GM23338 (cell line): Measurements from ENCODE around the gene MYOZ2. TPM values are rescaled to one million over a fixed set of nuclear protein-coding genes. Genes with fewer than 3 reads are reported as not detected.

Experiments
- ATAC-seq: fragments of 200-7000 bp; cut with Tn5 transposase; 3 replicates; pipeline ENCODE4 v1.9.1; 2020
- DNase-seq: peaks from one replicate; pipeline ENCODE4 v3.0.0-alpha.2; 2015; ENCODE audit warnings: low spot score
- H2AFZ ChIP-seq: fragments of 200-600 bp; sonication (generic); 2 replicates; pipeline ENCODE4 v1.8.0; 2016; ENCODE audit warnings: antibody characterized with exemption, mild to moderate bottlenecking, moderate library complexity
- H3F3A ChIP-seq: fragments of 200-600 bp; sonication (generic); replicated peaks from 2 replicates; pipeline ENCODE4 v1.8.0; 2017; ENCODE audit warnings: antibody characterized with exemption, mixed run types, low read depth
- H3K27ac ChIP-seq: fragments of 200-600 bp; sonication (generic); 2 replicates; pipeline ENCODE4 v1.6.1; 2016; ENCODE audit warnings: low read depth
- H3K27me3 ChIP-seq: fragments of 200-600 bp; sonication (generic); 2 replicates; pipeline ENCODE4 v1.8.0; 2016; ENCODE audit warnings: mild to moderate bottlenecking, mixed run types, moderate library complexity; ENCODE audit not compliant: insufficient read depth
- H3K36me3 ChIP-seq: fragments of 200-600 bp; sonication (generic); 2 replicates; pipeline ENCODE4 v1.8.0; 2016; ENCODE audit warnings: mild to moderate bottlenecking; ENCODE audit not compliant: insufficient read depth
- H3K4me1 ChIP-seq: fragments of 200-600 bp; sonication (generic); 2 replicates; pipeline ENCODE4 v1.8.0; 2016; ENCODE audit warnings: mild to moderate bottlenecking, moderate library complexity; ENCODE audit not compliant: insufficient read depth
- H3K4me2 ChIP-seq: fragments of 200-600 bp; sonication (generic); 2 replicates; pipeline ENCODE4 v1.7.1; 2017; ENCODE audit warnings: mixed run types
- H3K4me3 ChIP-seq: fragments of 200-600 bp; sonication (generic); 2 replicates; pipeline ENCODE4 v1.6.1; 2016; ENCODE audit warnings: mixed run types
- H3K79me2 ChIP-seq: fragments of 200-600 bp; sonication (generic); replicated peaks from 2 replicates; pipeline ENCODE4 v1.8.0; 2017; ENCODE audit warnings: mild to moderate bottlenecking; ENCODE audit not compliant: insufficient read depth
- H3K9me2 ChIP-seq: fragments of 200-600 bp; sonication (generic); 2 replicates; pipeline ENCODE4 v1.8.0; 2017; ENCODE audit not compliant: insufficient read depth
- H4K20me1 ChIP-seq: fragments of 200-600 bp; sonication (generic); replicated peaks from 2 replicates; pipeline ENCODE4 v1.8.0; 2017; ENCODE audit warnings: mild to moderate bottlenecking; ENCODE audit not compliant: insufficient read depth
- H3K27ac Mint-ChIP-seq: 2 replicates; pipeline ENCODE4 v1.8.0; 2020; ENCODE audit warnings: inconsistent platforms, mild to moderate bottlenecking, moderate library complexity, mixed read lengths
- H3K27me3 Mint-ChIP-seq: 3 replicates; pipeline ENCODE4 v1.8.0; 2022; ENCODE audit warnings: low read depth, mild to moderate bottlenecking, moderate library complexity, mixed read lengths, inconsistent platforms; ENCODE audit not compliant: insufficient read depth, poor library complexity
- H3K36me3 Mint-ChIP-seq: 3 replicates; pipeline ENCODE4 v1.8.0; 2021; ENCODE audit warnings: low read depth, mild to moderate bottlenecking, inconsistent platforms, moderate library complexity, mixed read lengths
- H3K4me1 Mint-ChIP-seq: 3 replicates; pipeline ENCODE4 v1.8.0; 2020; ENCODE audit warnings: mild to moderate bottlenecking, inconsistent platforms, mixed read lengths
- H3K4me3 Mint-ChIP-seq: 3 replicates; pipeline ENCODE4 v1.8.0; 2021; ENCODE audit warnings: moderate library complexity, mild to moderate bottlenecking, inconsistent platforms, mixed read lengths
- H3K9me3 Mint-ChIP-seq: 3 replicates; pipeline ENCODE4 v1.8.0; 2020; ENCODE audit warnings: moderate library complexity, mild to moderate bottlenecking, inconsistent platforms, mixed read lengths
- CREB1 ChIP-seq: fragments of 250-450 bp; sonication (Bioruptor Pico); IDR thresholded peaks from 2 replicates; pipeline ENCODE4 v1.5.0; 2020; ENCODE audit warnings: low read depth, mild to moderate bottlenecking, moderate library complexity
- EZH2 ChIP-seq: fragments of 200-600 bp; sonication (generic); IDR thresholded peaks from one replicate; pipeline ENCODE4 v1.8.0; 2017; ENCODE audit warnings: antibody characterized with exemption, mild to moderate bottlenecking, low read depth; ENCODE audit not compliant: unreplicated experiment
- NANOG ChIP-seq: IDR thresholded peaks from 2 replicates; pipeline ENCODE4 v1.6.1; 2016; ENCODE audit warnings: antibody characterized with exemption, borderline replicate concordance
- POLR2AphosphoS5 ChIP-seq: IDR thresholded peaks from 2 replicates; pipeline ENCODE4 v1.6.1; 2016; ENCODE audit warnings: antibody characterized with exemption, low read depth
- STAT1 ChIP-seq: IDR thresholded peaks from one replicate; pipeline ENCODE4 v1.6.1; 2016; ENCODE audit warnings: antibody characterized with exemption; ENCODE audit not compliant: unreplicated experiment
- ZNF331 ChIP-seq: fragments of 250-450 bp; sonication (Bioruptor Pico); IDR thresholded peaks from 2 replicates; pipeline ENCODE4 v1.5.0; 2020; ENCODE audit warnings: low read depth, mild to moderate bottlenecking, moderate library complexity
- polyA plus RNA-seq: library from polyadenylated mRNA; unstranded; fragments of >200 nt; fragmentation: Nextera tagmentation; extraction: Ambion mirVana; gene quantifications from 2 replicates; pipeline ENCODE4 v1.2.1, GENCODE V29; 2016
- total RNA-seq: library from RNA; depleted of rRNA; stranded (reverse); fragments of >200 nt; shearing (Covaris generic); gene quantifications from 2 replicates; pipeline ENCODE4 v1.2.3, GENCODE V29; 2014
- TF ChIP-seq, protein P1 (sequence below), 2 experiments: fragments of 200-600 bp in 1 of 2; sonication (generic) in 1 of 2; conservative IDR thresholded peaks; 2 replicates each; pipeline versions ENCODE4 v1.5.1 to v1.6.1; 2016 to 2017; ENCODE audit warnings: antibody characterized with exemption in 2 of 2, low read depth in 2 of 2, mild to moderate bottlenecking in 2 of 2, moderate library complexity in 1 of 2
- TF ChIP-seq, protein P2 (sequence below): IDR thresholded peaks from 2 replicates; pipeline ENCODE4 v1.6.1; 2016; ENCODE audit warnings: antibody characterized with exemption
- TF ChIP-seq, protein P3 (sequence below): fragments of 250-450 bp; sonication (Bioruptor Pico); IDR thresholded peaks from 2 replicates; pipeline ENCODE4 v1.5.0; 2020; ENCODE audit warnings: mild to moderate bottlenecking, moderate library complexity

MYOZ2 gene
- total and polyA plus RNA-seq, 2 experiments from 2014 or later = not detected

DNA sequence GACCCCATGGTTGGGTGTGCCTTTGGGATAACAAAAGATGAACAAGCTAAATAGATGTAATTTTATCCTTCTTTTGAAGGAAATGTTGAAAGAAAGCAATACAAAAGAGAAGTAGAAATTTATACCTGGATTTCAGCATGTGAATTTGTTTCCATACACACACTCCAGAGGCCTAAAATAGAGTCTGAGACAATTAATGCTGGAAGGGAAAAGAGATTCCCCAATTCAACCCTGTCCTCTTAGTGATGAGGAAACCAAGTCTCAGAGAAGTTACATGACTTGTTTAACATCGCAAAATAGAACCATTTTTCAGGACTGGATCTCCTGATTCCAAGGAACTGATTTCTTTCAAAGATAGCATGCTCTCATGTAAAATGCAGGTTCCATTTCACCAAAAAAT is 37.3 kb upstream of the MYOZ2 start:
- Mint-ChIP-seq H3K4me3 (no peak overlapping the region), H3K27ac (no peak overlapping the region), H3K36me3 (no peaks in the 10 kb centered on the region), H3K27me3 (peaks cover 2% of the 10 kb centered on the region), H3K4me1 (peaks cover 11% of the 10 kb centered on the region; the same call in 2 of the 3 replicates), H3K9me3 (no peaks in the 10 kb centered on the region; the same call in 2 of the 3 replicates)
- H4K20me1 ChIP-seq = no peaks in the 10 kb centered on the region
- peaks cover 7% of the 10 kb centered on the region; the same call in 1 of the 2 replicates for H3K9me2 ChIP-seq
- no peak overlapping the region for H3K27ac ChIP-seq
- no peaks in the 10 kb centered on the region for H3K79me2 ChIP-seq
- no peak overlapping the region for H2AFZ ChIP-seq
- DNase-seq (no peak), ATAC-seq (no peak)
- H3K4me3 ChIP-seq = no peak overlapping the region
- no peaks in the 10 kb centered on the region for H3K36me3 ChIP-seq
- TF ChIP-seq CREB1 (CRISPR knock-in tag) (no peak), ZNF331 (CRISPR knock-in tag) (no peak), STAT1 (no peak), POLR2AphosphoS5 (no peak), EZH2 (no peak), NANOG (no peak)
- TF ChIP-seq, protein P1, sequence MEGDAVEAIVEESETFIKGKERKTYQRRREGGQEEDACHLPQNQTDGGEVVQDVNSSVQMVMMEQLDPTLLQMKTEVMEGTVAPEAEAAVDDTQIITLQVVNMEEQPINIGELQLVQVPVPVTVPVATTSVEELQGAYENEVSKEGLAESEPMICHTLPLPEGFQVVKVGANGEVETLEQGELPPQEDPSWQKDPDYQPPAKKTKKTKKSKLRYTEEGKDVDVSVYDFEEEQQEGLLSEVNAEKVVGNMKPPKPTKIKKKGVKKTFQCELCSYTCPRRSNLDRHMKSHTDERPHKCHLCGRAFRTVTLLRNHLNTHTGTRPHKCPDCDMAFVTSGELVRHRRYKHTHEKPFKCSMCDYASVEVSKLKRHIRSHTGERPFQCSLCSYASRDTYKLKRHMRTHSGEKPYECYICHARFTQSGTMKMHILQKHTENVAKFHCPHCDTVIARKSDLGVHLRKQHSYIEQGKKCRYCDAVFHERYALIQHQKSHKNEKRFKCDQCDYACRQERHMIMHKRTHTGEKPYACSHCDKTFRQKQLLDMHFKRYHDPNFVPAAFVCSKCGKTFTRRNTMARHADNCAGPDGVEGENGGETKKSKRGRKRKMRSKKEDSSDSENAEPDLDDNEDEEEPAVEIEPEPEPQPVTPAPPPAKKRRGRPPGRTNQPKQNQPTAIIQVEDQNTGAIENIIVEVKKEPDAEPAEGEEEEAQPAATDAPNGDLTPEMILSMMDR (conservative IDR thresholded peaks at IDR 0.05; ENCODE audit: low read depth in 2 of 2) = no peak
- TF ChIP-seq, protein P2, sequence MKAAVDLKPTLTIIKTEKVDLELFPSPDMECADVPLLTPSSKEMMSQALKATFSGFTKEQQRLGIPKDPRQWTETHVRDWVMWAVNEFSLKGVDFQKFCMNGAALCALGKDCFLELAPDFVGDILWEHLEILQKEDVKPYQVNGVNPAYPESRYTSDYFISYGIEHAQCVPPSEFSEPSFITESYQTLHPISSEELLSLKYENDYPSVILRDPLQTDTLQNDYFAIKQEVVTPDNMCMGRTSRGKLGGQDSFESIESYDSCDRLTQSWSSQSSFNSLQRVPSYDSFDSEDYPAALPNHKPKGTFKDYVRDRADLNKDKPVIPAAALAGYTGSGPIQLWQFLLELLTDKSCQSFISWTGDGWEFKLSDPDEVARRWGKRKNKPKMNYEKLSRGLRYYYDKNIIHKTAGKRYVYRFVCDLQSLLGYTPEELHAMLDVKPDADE = no peak
- TF ChIP-seq, protein P3, sequence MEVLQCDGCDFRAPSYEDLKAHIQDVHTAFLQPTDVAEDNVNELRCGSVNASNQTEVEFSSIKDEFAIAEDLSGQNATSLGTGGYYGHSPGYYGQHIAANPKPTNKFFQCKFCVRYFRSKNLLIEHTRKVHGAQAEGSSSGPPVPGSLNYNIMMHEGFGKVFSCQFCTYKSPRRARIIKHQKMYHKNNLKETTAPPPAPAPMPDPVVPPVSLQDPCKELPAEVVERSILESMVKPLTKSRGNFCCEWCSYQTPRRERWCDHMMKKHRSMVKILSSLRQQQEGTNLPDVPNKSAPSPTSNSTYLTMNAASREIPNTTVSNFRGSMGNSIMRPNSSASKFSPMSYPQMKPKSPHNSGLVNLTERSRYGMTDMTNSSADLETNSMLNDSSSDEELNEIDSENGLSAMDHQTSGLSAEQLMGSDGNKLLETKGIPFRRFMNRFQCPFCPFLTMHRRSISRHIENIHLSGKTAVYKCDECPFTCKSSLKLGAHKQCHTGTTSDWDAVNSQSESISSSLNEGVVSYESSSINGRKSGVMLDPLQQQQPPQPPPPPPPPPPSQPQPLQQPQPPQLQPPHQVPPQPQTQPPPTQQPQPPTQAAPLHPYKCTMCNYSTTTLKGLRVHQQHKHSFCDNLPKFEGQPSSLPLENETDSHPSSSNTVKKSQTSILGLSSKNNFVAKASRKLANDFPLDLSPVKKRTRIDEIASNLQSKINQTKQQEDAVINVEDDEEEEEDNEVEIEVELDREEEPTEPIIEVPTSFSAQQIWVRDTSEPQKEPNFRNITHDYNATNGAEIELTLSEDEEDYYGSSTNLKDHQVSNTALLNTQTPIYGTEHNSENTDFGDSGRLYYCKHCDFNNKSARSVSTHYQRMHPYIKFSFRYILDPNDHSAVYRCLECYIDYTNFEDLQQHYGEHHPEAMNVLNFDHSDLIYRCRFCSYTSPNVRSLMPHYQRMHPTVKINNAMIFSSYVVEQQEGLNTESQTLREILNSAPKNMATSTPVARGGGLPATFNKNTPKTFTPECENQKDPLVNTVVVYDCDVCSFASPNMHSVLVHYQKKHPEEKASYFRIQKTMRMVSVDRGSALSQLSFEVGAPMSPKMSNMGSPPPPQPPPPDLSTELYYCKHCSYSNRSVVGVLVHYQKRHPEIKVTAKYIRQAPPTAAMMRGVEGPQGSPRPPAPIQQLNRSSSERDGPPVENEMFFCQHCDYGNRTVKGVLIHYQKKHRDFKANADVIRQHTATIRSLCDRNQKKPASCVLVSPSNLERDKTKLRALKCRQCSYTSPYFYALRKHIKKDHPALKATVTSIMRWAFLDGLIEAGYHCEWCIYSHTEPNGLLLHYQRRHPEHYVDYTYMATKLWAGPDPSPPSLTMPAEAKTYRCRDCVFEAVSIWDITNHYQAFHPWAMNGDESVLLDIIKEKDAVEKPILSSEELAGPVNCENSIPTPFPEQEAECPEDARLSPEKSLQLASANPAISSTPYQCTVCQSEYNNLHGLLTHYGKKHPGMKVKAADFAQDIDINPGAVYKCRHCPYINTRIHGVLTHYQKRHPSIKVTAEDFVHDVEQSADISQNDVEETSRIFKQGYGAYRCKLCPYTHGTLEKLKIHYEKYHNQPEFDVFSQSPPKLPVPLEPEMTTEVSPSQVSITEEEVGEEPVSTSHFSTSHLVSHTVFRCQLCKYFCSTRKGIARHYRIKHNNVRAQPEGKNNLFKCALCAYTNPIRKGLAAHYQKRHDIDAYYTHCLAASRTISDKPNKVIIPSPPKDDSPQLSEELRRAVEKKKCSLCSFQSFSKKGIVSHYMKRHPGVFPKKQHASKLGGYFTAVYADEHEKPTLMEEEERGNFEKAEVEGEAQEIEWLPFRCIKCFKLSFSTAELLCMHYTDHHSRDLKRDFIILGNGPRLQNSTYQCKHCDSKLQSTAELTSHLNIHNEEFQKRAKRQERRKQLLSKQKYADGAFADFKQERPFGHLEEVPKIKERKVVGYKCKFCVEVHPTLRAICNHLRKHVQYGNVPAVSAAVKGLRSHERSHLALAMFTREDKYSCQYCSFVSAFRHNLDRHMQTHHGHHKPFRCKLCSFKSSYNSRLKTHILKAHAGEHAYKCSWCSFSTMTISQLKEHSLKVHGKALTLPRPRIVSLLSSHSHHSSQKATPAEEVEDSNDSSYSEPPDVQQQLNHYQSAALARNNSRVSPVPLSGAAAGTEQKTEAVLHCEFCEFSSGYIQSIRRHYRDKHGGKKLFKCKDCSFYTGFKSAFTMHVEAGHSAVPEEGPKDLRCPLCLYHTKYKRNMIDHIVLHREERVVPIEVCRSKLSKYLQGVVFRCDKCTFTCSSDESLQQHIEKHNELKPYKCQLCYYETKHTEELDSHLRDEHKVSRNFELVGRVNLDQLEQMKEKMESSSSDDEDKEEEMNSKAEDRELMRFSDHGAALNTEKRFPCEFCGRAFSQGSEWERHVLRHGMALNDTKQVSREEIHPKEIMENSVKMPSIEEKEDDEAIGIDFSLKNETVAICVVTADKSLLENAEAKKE (CRISPR knock-in tag) = no peak
- no peak overlapping the region for H3K4me2 ChIP-seq
- H3K27me3 ChIP-seq = no peaks in the 10 kb centered on the region
- H3F3A ChIP-seq = no peaks in the 10 kb centered on the region
- no peaks in the 10 kb centered on the region; the same call in 1 of the 2 replicates for H3K4me1 ChIP-seq
